ENCODE results near the gene ARHGAP22.

GRCh38 chr10:48605786-48606529 lies 1.1 kb upstream of the ARHGAP22 start:
- TF ChIP-seq GATA2 (IDR thresholded peaks at IDR 0.05; ENCODE audit: low read depth, low read length) = no peak
- TF ChIP-seq GATA3 (IDR thresholded peaks at IDR 0.05; ENCODE audit: low read depth, low read length) = no peak
